ENCODE data around the gene HSPA6.
"Not testable (repeated sequence)": the region's sequence is repeated elsewhere in the genome, so short reads cannot be mapped to it uniquely, and the experiment has no call there.

- not testable (repeated sequence) for TF ChIP-seq EZH2 (IDR thresholded peaks at IDR 0.05; ENCODE audit: low read depth); CTCF (conservative IDR thresholded peaks at IDR 0.05)
Observed at GRCh38 chr1:161530671-161531641, 6.6 kb downstream of the HSPA6 start.

All from PC-9 (cell line).